GM12878 (cell line): Measurements from ENCODE around the gene PSRC1. TPM values are rescaled to one million over a fixed set of nuclear protein-coding genes. Genes with fewer than 3 reads are reported as not detected.

Source experiments
- ATF7 ChIP-seq: fragments of 450-650 bp; IDR thresholded peaks from 2 replicates; pipeline ENCODE4 v1.6.1; 2016; ENCODE audit warnings: low read depth, mild to moderate bottlenecking
- BCLAF1 ChIP-seq: fragments of 450-650 bp; IDR thresholded peaks from 2 replicates; pipeline ENCODE4 v1.6.1; 2017; ENCODE audit warnings: antibody characterized with exemption, mild to moderate bottlenecking, moderate library complexity
- CUX1 ChIP-seq: IDR thresholded peaks from 2 replicates; pipeline ENCODE4 v1.6.1; 2012; ENCODE audit warnings: improper control_type of control experiment, low read depth, low read length; ENCODE audit not compliant: insufficient replicate concordance
- ZNF384 ChIP-seq: IDR thresholded peaks from 2 replicates; pipeline ENCODE4 v1.6.1; 2012; ENCODE audit warnings: low read depth, mild to moderate bottlenecking, low read length, improper control_type of control experiment, borderline replicate concordance
- polyA plus RNA-seq, 11 experiments: library from polyadenylated mRNA; depleted of rRNA in 4 of 11; unstranded in 6 of 11; stranded (reverse) in 5 of 11; fragments of >200 nt; fragmentation: Nextera tagmentation in 4 of 11; fragmentation: Illumina TruSeq in 1 of 11; extraction: Ambion mirVana in 4 of 11; extraction: Trizol in 1 of 11; gene quantifications; 1 replicate in 1 of 11; 2 replicates in 10 of 11; pipeline versions ENCODE4 v1.2.1 to v1.2.3, GENCODE V29; 2011 to 2016; ENCODE audit warnings: inconsistent platforms in 2 of 11, missing spikeins in 2 of 11, low read depth in 1 of 11
- total RNA-seq, 4 experiments: library from RNA; depleted of rRNA in 3 of 4; stranded (reverse); fragments of >200 nt in 3 of 4; fragmentation: Illumina TruSeq in 1 of 4; extraction: Trizol in 1 of 4; gene quantifications; 2 replicates each; pipeline versions ENCODE4 v1.2.1 to v1.2.3, GENCODE V29; 2013 to 2021

The PSRC1 gene
- total and polyA plus RNA-seq, 10 of the 15 experiments (the other 5 are each of a cell fraction or from before 2014, with no cell fraction given), result 1.2 to 11.8 (median 4.9) TPM

- TF ChIP-seq CUX1 (no peak), ZNF384 (no peak), BCLAF1 (no peak), ATF7 (no peak)
These were observed 11.5 kb upstream of the PSRC1 start (continued) for GRCh38 chr1:109294481-109294880.
